K562 (cell line): Measurements from ENCODE around the gene KLF13. TPM values are rescaled to one million over a fixed set of nuclear protein-coding genes. Genes with fewer than 3 reads are reported as not detected.

ENCODE experiments used
- ATAC-seq: fragments of 200-7000 bp; cut with Tn5 transposase; 3 replicates; pipeline ENCODE4 v1.9.1; 2020; ENCODE audit warnings: moderate library complexity
- BruUV-seq: library from RNA; stranded (reverse); fragments of 400-500 nt; replicated peaks from 2 replicates; lab custom pipeline; 2021; lab: Mats Ljungman, UMichigan
- CTCF ChIA-PET: fragments of 300-600 bp; formaldehyde crosslinking; extraction: SDS; loops from one replicate; lab custom pipeline; 2021; ENCODE audit warnings: low intra/inter-chr PET ratio; lab: Yijun Ruan, JAX
- POLR2A ChIA-PET: fragments of 300-600, 350-650 bp; sonication (Branson Sonifier 250); formaldehyde crosslinking; extraction: SDS; loops from one replicate; lab custom pipeline; 2021; ENCODE audit warnings: antibody characterized with exemption, inconsistent platforms; lab: Yijun Ruan, JAX
- DNase-seq, 4 experiments: peaks; one replicate each; pipeline versions ENCODE4 v3.0.0 to v3.0.0-alpha.2; 2011 to 2018; ENCODE audit warnings: low spot score in 3 of 4, mixed read lengths in 3 of 4; ENCODE audit errors: extremely low read depth in 1 of 4
- FAIRE-seq: peaks from 2 replicates; lab custom pipeline; 2011; peaks lifted over from hg19 to GRCh38; lab: Jason Lieb, UNC
- H2AFZ ChIP-seq: 2 replicates; pipeline ENCODE4 v1.6.0; 2011; ENCODE audit warnings: low read depth, low read length, control low read depth, inconsistent platforms
- H3K27ac ChIP-seq: fragments of 200-600 bp; 3 replicates; pipeline ENCODE4 v1.8.0; 2011; ENCODE audit warnings: low read depth, mild to moderate bottlenecking, control low read depth, inconsistent platforms, low read length, moderate library complexity, mixed read lengths; ENCODE audit errors: extremely low read depth
- H3K27me3 ChIP-seq, 2 experiments: fragments of 300-600 bp in 1 of 2; 2 replicates in 1 of 2; 3 replicates in 1 of 2; pipeline versions ENCODE4 v1.6.0 to v1.8.0; 2011; ENCODE audit warnings: inconsistent platforms in 2 of 2, low read length in 2 of 2, mild to moderate bottlenecking in 1 of 2, mixed read lengths in 1 of 2, moderate library complexity in 1 of 2; ENCODE audit not compliant: control insufficient read depth in 2 of 2, insufficient read depth in 2 of 2
- H3K36me3 ChIP-seq: fragments of 300-600 bp; 3 replicates; pipeline ENCODE4 v1.8.0; 2011; ENCODE audit warnings: mild to moderate bottlenecking, low read length, inconsistent platforms; ENCODE audit not compliant: control insufficient read depth, insufficient read depth
- H3K4me1 ChIP-seq, 2 experiments: fragments of 200-600 bp in 1 of 2; replicated peaks in 1 of 2; 2 replicates in 1 of 2; 3 replicates in 1 of 2; pipeline versions ENCODE4 v1.5.1 to v1.8.0; 2011; ENCODE audit warnings: inconsistent platforms in 2 of 2, low read length in 2 of 2, mild to moderate bottlenecking in 1 of 2, mixed read lengths in 1 of 2, moderate library complexity in 1 of 2; ENCODE audit not compliant: control insufficient read depth in 2 of 2, insufficient read depth in 2 of 2
- H3K4me2 ChIP-seq: 2 replicates; pipeline ENCODE4 v1.6.1; 2011; ENCODE audit warnings: low read length, control low read depth, inconsistent platforms, mixed read lengths; ENCODE audit not compliant: insufficient read depth
- H3K4me3 ChIP-seq: fragments of 200-600 bp; sonication (generic), shearing (Covaris generic); 2 replicates; pipeline ENCODE4 v1.5.1; 2016; ENCODE audit warnings: control low read depth, inconsistent platforms
- H3K79me2 ChIP-seq: fragments of 200-600 bp; 3 replicates; pipeline ENCODE4 v1.8.0; 2011; ENCODE audit warnings: low read length, inconsistent platforms; ENCODE audit not compliant: control insufficient read depth, insufficient read depth
- H3K9ac ChIP-seq, 2 experiments: 2 replicates each; pipeline versions ENCODE4 v1.6.0 to v1.6.1; 2011; ENCODE audit warnings: low read depth in 2 of 2, low read length in 2 of 2, control low read depth in 1 of 2, inconsistent platforms in 1 of 2, mild to moderate bottlenecking in 1 of 2, mixed read lengths in 1 of 2; ENCODE audit not compliant: insufficient read depth in 1 of 2
- H3K9me1 ChIP-seq: one replicate; pipeline ENCODE4 v1.6.0; 2011; ENCODE audit warnings: inconsistent platforms, mild to moderate bottlenecking, low read length, moderate library complexity; ENCODE audit not compliant: control insufficient read depth, insufficient read depth
- H3K9me3 ChIP-seq: replicated peaks from 2 replicates; pipeline ENCODE4 v1.5.1; 2011; ENCODE audit warnings: low read depth, low read length, inconsistent platforms; ENCODE audit not compliant: control insufficient read depth, insufficient read depth
- H4K20me1 ChIP-seq: replicated peaks from 2 replicates; pipeline ENCODE4 v1.6.1; 2011; ENCODE audit warnings: low read length, inconsistent platforms, mixed read lengths; ENCODE audit not compliant: control insufficient read depth, insufficient read depth
- BCL6 ChIP-seq: fragments of 250-450 bp; sonication (Bioruptor Pico); IDR thresholded peaks from 2 replicates; pipeline ENCODE4 v1.4.0; 2020
- HMBOX1 ChIP-seq: sonication (generic); IDR thresholded peaks from 2 replicates; pipeline ENCODE4 v1.6.1; 2016
- KLF13 ChIP-seq: fragments of 450-650 bp; IDR thresholded peaks from 2 replicates; pipeline ENCODE4 v1.6.1; 2016; ENCODE audit warnings: missing genetic modification characterization, low read depth, mild to moderate bottlenecking, missing compliant biosample characterization, moderate library complexity, borderline replicate concordance
- MYC ChIP-seq, 2 experiments: fragments of 250-450 bp in 1 of 2; sonication (Bioruptor Pico) in 1 of 2; IDR thresholded peaks; 2 replicates each; pipeline versions ENCODE4 v1.5.1 to v1.6.1; 2012 to 2021; ENCODE audit warnings: low read depth in 2 of 2, borderline replicate concordance in 1 of 2, improper control_type of control experiment in 1 of 2, low read length in 1 of 2, mild to moderate bottlenecking in 1 of 2, moderate library complexity in 1 of 2
- RB1 ChIP-seq: fragments of 450-650 bp; IDR thresholded peaks from 2 replicates; pipeline ENCODE4 v1.6.1; 2017; ENCODE audit warnings: low read depth, mild to moderate bottlenecking
- RFX1 ChIP-seq: fragments of 450-650 bp; IDR thresholded peaks from 2 replicates; pipeline ENCODE4 v1.6.1; 2016; ENCODE audit warnings: mild to moderate bottlenecking, moderate library complexity
- SMARCC2 ChIP-seq: fragments of 450-650 bp; IDR thresholded peaks from 2 replicates; pipeline ENCODE4 v1.6.1; 2017; ENCODE audit warnings: antibody characterized with exemption, moderate library complexity, mild to moderate bottlenecking, low read depth
- THAP12 ChIP-seq: fragments of 250-450 bp; sonication (Bioruptor Pico); IDR thresholded peaks from 2 replicates; pipeline ENCODE4 v1.9.0; 2021; ENCODE audit warnings: mild to moderate bottlenecking, inconsistent platforms
- ZNF77 ChIP-seq: fragments of 250-450 bp; sonication (Bioruptor Pico); IDR thresholded peaks from 2 replicates; pipeline ENCODE4 v1.5.0; 2020
- WGBS: fragments of 100-300 bp; shearing (Covaris generic); methylation state at CpG from one replicate; pipeline ENCODE4 v1.1.6; 2016; ENCODE audit warnings: low coverage, mixed read lengths; ENCODE audit not compliant: insufficient coverage; ENCODE audit errors: missing lambda C conversion rate; 5-methylcytosine and 5-hydroxymethylcytosine counted together
- in situ Hi-C: fragments of 300-500 bp; cut with MboI; formaldehyde crosslinking; loops from 4 replicates; pipeline ENCODE4 v1.15.0; 2018; ENCODE audit warnings: inconsistent platforms, mixed read lengths
- intact Hi-C: fragments of 100-400 bp; cut with micrococcal nuclease; formaldehyde crosslinking; loops from 2 replicates; pipeline ENCODE4 v1.14.2; 2022
- polyA plus RNA-seq, 8 experiments: library from polyadenylated mRNA; depleted of rRNA in 4 of 8; stranded (reverse) in 5 of 8; unstranded in 3 of 8; fragments of >200 nt; fragmentation: Nextera tagmentation in 2 of 8; fragmentation: Illumina TruSeq in 1 of 8; extraction: Ambion mirVana in 2 of 8; extraction: Trizol in 1 of 8; gene quantifications; 2 replicates each; pipeline versions ENCODE4 v1.2.1 to v1.2.3, GENCODE V29; 2011 to 2014; ENCODE audit warnings: inconsistent platforms in 1 of 8, missing spikeins in 1 of 8
- total RNA-seq, 7 experiments: library from RNA; depleted of rRNA in 6 of 7; stranded (reverse); fragments of >200 nt in 6 of 7; fragmentation: Illumina TruSeq in 2 of 7; extraction: Trizol in 2 of 7; gene quantifications; 2 replicates each; pipeline versions ENCODE4 v1.2.1 to v1.2.3, GENCODE V29; 2011 to 2021; ENCODE audit warnings: low replicate concordance in 1 of 7
- TF ChIP-seq, protein P1 (sequence below): fragments of 450-650 bp; IDR thresholded peaks from one replicate; pipeline ENCODE4 v1.6.1; 2018; ENCODE audit warnings: mild to moderate bottlenecking, moderate library complexity; ENCODE audit not compliant: partially characterized antibody

KLF13 gene
- total and polyA plus RNA-seq, 9 of the 15 experiments (the other 6 are each of a cell fraction or from before 2014, with no cell fraction given), result 1.8 to 10.5 (median 4.8) TPM

DNA sequence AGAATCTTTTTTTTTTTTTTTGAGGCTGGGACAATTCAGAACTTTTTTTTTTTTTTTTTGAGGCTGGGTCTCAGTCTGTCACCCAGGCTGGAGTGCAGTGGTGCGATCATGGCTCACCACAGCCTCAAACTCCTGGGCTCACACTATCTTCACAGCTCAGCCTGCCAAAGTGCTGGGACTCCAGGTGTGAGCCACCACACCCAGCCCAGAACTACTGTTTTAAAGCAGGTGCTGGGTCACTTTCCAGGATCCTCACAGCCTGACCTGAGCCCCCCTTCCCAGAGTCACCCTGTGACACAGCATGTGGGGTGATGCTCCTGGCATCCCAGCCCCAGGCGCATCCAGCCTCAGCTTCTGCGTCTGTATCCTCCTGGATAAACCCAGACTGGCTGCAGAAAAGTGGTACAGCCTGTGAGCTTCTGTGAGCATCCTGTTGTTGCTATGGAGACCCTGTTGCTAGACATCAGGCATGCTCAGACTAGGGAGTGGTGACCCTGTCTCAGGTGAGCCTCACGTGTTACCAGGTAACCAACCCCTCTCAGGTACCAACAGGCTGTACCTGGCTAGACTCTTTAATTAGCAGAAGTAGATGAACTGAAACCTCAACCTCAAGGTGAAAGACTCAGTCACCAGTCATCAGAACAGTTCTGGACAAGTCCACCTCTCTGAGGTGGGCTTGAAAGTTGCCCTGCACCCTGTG, 15.0 kb downstream of the KLF13 start:
- Histone ChIP-seq H3K36me3 (no peaks in the 10 kb centered on the region), H3K27ac (no peak overlapping the region), H3K9ac (no peak overlapping the region), H3K9me3 (no peaks in the 10 kb centered on the region), H3K4me2 (no peak overlapping the region), H2AFZ (no peak overlapping the region)
- intact Hi-C loops, result no loop called here
- in situ Hi-C loops, result no loop called here
- TF ChIP-seq, protein P1, sequence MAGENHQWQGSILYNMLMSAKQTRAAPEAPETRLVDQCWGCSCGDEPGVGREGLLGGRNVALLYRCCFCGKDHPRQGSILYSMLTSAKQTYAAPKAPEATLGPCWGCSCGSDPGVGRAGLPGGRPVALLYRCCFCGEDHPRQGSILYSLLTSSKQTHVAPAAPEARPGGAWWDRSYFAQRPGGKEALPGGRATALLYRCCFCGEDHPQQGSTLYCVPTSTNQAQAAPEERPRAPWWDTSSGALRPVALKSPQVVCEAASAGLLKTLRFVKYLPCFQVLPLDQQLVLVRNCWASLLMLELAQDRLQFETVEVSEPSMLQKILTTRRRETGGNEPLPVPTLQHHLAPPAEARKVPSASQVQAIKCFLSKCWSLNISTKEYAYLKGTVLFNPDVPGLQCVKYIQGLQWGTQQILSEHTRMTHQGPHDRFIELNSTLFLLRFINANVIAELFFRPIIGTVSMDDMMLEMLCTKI, result no peak
- peak; percentile 60 for TF ChIP-seq RFX1
- TF ChIP-seq, all 486 proteins: peak for 1
- 9% methylated on average over 4 of the region's 4 CpGs for WGBS
- ATAC-seq, result no peak
- peaks cover 0 to 13% of the 10 kb centered on the region in 2 experiments; a peak in 2 of 5 replicates for H3K27me3 ChIP-seq
- no peaks in the 10 kb centered on the region; the same call in 2 of the 3 replicates for H3K79me2 ChIP-seq
- no peak for DNase-seq
- BruUV-seq, result no TSS peak
- ChIA-PET POLR2A (interaction anchor here (1.0 kb wide), 1 partner anchor 13 kb away, joined by 3 read pairs; no protein-coding TSS in a partner anchor), CTCF (no interaction called here)
- H4K20me1 ChIP-seq, result peaks cover 45% of the 10 kb centered on the region
- no peaks in the 10 kb centered on the region for H3K9me1 ChIP-seq
- peaks cover 0 to 32% of the 10 kb centered on the region in 2 experiments; a peak in 3 of 5 replicates for H3K4me1 ChIP-seq
- H3K4me3 ChIP-seq, result no peak overlapping the region
- FAIRE-seq, result no peak

DNA sequence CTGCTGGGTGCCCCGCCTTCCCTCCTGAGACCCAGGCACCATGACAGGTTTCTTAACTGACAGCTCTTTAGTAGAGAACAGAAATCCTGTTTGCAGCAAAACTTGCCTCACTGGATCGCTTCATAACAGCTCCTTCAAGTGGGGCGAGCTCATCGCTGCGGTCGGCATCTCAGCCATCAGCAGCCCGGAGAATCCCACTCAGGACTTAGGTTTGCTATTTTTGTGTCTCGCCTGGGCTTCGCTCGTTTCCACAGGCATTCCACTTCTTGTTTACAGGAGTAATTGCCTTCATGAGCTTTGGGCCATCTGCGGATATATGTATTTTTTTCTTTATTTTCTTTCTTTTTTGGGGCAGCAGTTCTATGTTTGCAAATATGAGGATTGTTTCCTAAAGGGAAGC, 15.7 kb downstream of the KLF13 start:
- ChIA-PET CTCF (no interaction called here), POLR2A (no interaction called here)
- in situ Hi-C loops (no loop called here), intact Hi-C loops (no loop called here)
- H3K27ac ChIP-seq, result no peak overlapping the region
- H3K4me1 ChIP-seq, result peaks cover 0 to 38% of the 10 kb centered on the region in 2 experiments; a peak in 3 of 5 replicates
- no peaks in the 10 kb centered on the region for H3K36me3 ChIP-seq
- H3K79me2 ChIP-seq, result no peaks in the 10 kb centered on the region; the same call in 2 of the 3 replicates
- H3K27me3 ChIP-seq, result peaks cover 0 to 13% of the 10 kb centered on the region in 2 experiments; a peak in 2 of 5 replicates
- DNase-seq, result no peak
- 30% methylated on average over 11 of the region's 11 CpGs for WGBS
- no TSS peak for BruUV-seq
- no peak overlapping the region for H3K4me2 ChIP-seq
- no peak for ATAC-seq
- H3K9me1 ChIP-seq, result no peaks in the 10 kb centered on the region
- no peak for FAIRE-seq
- H3K4me3 ChIP-seq, result no peak overlapping the region
- H4K20me1 ChIP-seq, result peaks cover 51% of the 10 kb centered on the region
- H2AFZ ChIP-seq, result no peak overlapping the region
- H3K9ac ChIP-seq, result no peak overlapping the region
- H3K9me3 ChIP-seq, result no peaks in the 10 kb centered on the region
- TF ChIP-seq ZNF77 (no peak), BCL6 (CRISPR knock-in tag) (no peak), KLF13 (no peak), THAP12 (CRISPR knock-in tag) (no peak), RB1 (no peak), SMARCC2 (no peak), HMBOX1 (no peak), MYC (IDR thresholded peaks at IDR 0.05; ENCODE audit: low read depth, low read length) (no peak), MYC (CRISPR knock-in tag; IDR thresholded peaks at IDR 0.05; ENCODE audit: borderline replicate concordance, low read depth) (no peak)
